Activated gamma-delta T cell treated with Interleukin-2 at 50 U/mL for 16 hours (primary cell): ENCODE data around the gene FGFBP1.

Experiments used
- DNase-seq: peaks from one replicate; pipeline ENCODE4 v3.0.0-alpha.2; 2020

Gene FGFBP1

DNA sequence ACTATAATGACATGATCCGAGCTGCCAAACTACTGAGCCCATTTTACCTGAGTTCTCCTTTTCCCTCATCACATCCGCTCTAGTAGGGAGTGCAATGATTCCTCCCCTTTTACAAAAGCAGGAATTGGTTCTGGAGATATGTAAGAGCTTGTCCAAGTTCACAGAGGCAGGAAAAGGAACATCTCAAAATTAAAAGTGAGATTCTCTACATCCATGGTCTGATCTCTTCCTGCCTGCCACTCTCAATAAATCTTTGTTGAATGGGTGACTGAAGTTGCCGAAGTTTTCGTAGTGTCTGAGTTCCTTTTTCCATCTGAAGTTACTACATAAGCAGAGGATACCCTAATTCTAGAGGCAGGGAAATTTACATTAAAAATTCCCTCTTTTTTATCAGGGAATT is at the start of gene FGFBP1:
Gene FGFBP1 (minus strand): TSS at position 101 of the 400 bp plus-strand sequence. CDS start 2,108 bp downstream, outside the sequence.
- DNase-seq: no peak

DNA sequence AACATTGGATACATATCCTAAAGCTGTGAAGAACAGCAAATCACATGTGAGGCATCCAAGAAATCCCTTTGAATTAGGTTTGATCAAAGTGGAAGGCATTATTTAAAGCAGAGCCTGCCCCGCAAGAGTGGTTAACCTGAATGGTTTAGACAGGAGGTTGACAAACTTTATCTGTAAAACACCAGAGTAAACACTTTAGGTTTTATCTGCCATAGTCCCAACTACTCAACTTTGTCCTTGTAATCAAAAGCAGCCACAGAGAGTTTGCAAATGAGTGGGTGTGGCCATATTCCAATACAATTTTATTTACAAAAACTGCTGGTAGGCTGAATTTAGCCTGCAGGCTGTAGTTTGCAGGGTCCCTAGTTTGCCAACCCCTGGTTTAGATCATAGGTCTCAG is 49.7 kb upstream of the FGFBP1 start:
- no peak for DNase-seq

DNA sequence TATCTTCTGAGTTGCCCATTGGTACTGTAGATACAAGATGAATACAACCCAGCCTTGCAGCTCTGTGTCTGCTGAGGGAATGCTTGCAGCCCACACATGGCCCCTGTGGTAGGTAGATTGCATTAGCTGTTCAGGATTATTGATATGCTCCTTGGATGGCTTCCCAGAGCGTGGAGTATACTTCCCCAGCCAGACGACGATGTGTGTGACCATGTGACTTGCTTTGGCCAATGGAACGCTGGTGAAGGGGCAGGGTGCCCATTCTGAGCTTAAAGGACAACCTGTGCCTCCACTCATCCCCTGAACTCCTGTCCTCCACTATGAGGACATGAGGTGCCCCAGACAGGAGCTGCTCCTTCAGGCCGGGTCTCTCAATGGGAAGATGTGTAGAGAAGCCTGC is 48.4 kb upstream of the FGFBP1 start:
- no peak for DNase-seq

DNA sequence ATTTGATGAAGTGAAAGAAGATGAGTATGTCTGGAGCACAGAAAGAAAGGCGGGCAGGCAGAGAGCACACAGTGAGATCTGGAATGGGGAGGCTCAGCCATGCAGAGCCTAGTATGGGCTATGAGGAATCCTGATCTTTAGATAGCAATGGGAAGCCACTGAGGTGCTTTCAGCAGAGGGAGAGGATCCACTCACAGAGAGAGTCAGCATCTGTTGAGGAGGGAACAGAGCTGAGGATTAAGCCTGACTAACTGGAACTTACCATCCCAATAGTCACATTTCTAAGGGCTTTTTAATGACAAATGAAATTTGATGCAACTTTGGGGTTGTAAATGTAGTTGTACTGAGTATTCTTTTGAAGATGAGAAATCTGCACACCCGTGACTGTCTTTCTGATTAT is 45.1 kb upstream of the FGFBP1 start:
- DNase-seq: no peak

DNA sequence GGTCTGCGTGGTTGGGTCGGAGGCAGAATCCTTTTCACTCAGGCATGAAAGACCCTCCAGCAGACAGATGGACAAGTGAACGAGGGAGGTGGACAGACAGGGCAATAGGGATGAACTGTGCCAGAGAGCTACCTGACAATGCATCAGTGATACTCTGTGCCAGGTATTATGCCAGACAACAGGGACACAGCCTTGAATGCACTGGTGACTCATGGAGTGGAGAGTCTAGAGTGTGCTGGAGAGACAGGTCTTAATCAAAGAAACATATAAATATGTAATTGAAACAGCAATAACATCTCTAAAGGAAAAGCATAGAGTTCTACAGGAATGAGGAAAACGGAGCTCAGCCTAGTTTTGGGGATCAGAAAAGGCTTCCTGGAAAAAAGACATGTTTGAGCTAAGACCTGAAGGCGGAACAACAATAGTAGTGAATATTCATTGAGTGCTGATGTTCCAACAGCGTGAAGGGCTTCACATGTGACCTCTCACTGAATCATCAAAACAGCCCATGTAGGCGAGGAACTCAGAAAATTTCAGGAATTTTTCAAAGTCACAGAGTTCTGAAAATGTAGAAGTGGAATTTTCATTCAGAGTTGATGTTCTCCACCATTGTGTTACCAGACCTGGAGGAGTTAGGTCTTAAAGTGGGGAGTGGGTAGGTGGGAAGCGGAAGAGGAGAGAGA is 44.4 kb upstream of the FGFBP1 start:
- no peak for DNase-seq

DNA sequence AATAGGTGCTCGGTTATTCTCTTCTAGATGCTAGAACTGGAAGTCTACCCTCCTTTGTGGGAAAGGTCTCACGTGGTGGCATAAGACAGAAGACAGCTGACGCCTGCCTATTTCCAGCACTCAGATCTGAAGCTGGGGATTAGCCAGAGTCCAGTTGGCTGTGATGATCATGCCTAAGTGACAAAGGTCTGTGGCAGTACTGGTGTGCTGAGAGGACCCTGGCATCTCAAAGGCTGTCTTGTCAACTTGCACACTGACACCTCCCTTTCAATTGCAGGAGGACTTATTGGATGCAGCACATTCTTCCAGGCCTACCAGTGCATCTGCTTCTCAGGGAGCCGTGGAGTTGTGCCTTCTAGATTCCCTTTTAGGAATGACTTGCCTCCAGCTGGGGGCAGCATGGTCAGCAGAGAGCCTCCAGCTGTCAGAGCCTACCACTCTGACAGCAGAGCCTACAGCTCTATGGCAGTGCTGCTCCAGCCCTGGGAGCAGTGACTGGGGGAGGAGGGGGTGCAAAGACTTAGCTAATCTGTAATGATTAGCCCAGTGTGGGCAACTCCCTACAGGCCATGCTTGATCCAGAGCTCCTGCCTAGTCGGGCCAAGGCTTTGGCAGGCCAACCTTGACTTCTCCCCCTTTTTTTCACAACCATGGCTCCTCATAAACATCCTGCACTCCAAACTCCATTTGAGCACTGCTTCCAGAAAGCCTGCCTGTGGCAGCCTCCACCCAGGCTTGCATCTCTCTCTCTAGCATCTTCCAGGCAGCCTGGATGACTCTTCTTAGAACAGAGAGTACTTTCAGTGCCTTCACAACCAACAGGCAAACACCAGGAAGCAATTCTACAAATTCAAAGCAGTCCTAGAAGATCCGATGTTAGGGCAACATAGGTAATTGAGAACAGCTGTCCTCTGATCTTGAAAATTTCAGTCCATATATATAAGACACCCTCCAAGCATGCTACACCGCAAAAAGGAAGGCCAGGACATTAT is 38.2 kb upstream of the FGFBP1 start:
- DNase-seq: no peak

DNA sequence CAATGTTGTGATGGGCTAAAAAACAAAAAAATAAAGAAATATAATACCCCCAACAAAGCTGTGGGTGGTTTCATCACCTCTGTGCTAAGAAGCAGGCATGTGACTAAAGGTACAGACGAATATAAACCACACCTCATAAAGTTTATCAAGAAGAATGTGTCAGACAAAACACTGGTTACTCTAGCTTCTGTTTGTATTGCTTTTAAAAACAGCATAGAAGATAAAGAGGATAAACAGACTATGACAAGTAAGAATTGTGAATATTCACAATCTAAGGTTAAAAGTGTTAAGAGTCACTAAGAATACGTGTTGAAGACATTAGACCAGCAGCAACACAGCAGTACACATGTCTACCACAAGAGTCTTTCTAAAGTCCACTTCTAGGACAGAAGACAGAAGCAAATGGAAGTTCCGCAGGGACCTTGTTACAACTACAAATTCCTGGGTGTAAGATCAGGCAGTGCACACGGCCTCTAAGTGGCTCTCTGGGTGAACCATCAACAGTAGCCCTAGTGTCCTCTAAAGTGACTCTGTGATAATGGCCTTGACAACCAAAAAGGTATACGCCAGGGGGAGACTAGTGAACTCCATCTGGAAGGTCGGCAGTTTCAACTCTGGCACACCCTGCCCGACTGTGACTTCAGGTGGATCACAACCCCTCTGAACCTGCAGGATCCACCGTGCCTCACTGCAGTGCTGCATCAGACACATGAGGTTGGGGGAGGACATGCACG is 32.7 kb upstream of the FGFBP1 start:
- DNase-seq: no peak

DNA sequence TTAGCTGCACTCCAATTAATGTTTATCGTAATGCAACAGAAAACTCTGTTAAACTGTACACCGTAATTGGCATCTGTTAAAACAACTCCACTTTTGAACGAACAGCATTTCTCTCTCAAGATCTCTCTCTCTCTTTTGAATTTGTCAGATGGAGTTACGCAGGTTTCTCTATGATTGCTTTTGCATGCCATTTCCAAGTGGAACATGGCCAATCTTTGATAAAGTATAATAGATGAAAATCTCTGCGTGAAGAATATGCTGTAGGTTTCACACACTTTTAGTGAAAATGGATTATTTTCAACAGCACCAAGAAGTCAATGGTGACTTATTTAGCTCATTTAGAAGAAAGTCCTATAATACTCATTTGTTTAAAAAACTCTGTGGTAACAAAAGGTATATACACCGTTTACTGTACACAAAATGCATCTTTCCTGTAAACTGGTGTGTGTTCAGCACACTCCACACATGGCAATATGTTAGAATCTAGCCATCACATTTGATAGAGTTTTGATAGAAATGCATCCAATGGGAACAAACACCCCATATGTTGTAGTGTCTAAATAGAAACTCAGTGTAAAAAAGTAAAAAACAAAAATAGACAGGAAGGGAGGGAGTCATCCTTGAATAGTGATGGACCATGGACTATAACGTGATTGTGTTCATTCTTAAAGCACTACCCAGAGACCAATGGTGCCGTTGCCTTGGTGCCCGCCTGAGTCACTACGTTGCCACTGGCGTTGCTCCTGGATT is 30.2 kb upstream of the FGFBP1 start:
- DNase-seq: no peak

DNA sequence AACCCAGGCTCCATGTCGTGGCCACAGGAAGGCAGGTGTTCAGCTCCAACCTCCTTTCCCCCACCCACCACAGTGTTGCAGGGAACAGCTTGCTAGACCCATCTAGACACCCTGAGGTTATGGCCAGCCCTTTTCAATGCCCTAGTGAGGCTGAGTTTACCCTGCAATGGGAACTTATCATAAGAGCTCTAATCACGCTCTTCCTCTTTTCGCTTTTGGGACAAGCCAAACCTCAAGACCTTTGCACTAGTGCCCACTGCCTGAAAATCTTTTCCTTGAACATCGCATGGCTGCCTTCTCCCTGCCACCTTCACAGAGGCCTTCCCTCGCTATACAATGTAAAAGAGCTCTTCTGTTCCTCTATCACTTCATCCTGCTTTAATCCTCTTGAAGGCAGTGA is 26.8 kb upstream of the FGFBP1 start:
- DNase-seq: no peak

DNA sequence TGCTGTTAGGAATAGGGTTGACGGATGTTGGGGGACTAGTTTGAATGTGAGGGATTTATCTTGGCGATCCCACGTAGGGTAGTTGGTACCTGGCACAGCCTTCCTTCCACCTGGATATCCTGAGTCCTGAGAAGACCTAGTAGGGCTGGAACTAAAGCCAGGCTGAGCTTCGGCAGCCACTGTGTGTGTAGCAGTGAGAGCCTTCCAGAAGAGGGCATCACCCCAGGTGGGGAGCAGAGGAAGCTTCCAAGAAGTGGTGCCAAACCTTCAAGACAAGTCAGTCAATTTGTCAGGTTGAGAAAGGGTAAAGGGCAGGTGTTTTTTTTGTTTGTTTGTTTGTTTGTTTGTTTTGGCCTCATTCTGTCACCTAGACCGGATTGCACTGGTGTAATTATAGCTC is 25.6 kb upstream of the FGFBP1 start:
- no peak for DNase-seq

DNA sequence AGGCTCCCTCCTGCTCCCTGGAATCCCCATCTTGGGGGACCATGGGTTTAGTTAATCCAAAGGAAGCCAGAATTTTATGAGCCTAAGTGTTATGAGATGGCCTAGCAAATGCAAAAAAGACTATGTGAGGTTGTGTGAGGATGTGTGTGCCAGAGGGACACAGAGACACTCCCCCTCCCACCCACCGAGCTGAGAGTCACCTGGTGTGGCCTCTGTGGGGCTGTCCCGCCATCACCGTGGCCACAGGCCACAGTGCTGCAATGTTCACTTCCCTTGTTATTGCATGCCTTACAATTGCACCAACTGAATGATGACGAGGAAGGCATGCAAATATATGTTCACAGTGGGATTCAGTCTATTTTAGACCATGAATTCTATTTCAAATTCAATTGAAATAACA is 25.0 kb upstream of the FGFBP1 start:
- peak; percentile 50 for DNase-seq

DNA sequence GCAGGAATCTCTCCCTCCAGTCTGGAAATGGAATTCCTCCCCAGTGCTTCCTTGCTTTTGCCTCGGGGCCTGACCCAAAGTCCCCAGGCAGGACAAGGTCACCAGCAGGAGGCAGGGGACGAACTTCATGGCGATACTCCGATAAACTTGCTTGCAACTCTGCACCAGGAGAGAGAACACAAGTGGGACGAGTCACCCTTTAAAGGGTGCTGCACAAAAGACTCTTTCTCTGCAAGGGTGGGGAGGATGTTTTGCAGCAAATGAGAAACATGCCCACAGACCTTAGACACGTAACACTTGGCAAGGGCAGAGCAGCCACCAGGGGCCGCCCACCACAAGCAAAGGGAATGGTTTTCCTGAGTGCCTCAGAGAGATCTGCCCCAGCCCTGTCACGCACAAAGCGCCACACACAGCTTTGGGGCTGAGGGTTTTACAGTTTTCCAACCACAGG is 24.5 kb upstream of the FGFBP1 start, which contains the start of gene FGFBP2:
Gene FGFBP2 (minus strand): TSS at position 175 of the 451 bp plus-strand sequence. CDS start 46 bp downstream, at position 129.
- peak; percentile 71 for DNase-seq

DNA sequence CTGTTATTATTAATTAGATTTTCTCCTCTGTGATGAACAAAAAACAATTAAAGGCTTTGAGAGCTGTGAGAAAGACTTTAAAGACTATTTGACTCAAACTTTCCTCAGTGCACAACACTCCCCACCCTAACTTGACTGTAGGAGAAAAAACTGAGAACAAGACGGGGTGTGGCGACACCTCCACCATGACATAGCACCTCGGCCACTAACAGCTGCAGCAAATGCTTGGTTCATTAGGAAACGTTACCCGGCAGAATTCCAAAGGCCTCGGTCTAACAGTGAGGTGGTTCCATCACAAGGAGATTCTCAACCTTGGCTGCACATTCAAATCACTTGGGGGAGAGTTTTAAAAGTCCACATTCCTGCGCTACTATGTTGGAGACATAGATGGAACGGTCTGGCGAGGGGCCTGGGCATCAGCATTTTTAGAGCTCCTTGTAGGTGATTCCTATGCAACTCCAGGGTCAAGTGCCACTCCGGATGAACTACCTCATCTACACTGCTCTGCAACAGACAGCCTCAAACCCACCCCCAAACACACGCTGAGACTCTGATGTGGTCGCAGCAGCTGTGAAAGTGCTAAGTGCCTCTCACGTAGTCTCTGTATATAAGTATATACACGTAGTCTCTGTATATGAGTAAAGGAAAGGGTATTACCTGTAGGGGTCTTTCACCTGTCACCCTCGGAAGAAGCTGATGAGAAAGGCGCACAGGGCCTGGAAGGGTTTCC is 23.4 kb upstream of the FGFBP1 start:
- DNase-seq: peak; percentile 47

DNA sequence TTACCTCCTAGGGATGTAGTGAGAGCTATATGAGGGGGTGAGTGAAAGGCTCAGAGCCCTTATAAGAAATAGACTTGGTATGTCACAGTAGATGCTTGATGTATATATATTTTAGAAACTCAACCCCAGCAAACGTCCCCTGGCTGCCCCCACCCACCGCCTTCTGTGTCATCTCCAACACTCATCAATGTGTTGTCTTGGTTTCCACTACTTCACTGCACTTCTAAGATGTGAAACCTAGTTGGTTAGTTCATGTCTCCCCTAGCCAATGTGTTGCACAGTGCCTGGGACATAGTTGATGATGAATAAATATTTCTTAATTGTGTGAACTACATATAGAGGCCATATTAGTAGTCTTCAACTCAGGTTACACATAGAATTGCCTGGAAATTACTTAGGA is 20.0 kb upstream of the FGFBP1 start:
- DNase-seq: no peak

DNA sequence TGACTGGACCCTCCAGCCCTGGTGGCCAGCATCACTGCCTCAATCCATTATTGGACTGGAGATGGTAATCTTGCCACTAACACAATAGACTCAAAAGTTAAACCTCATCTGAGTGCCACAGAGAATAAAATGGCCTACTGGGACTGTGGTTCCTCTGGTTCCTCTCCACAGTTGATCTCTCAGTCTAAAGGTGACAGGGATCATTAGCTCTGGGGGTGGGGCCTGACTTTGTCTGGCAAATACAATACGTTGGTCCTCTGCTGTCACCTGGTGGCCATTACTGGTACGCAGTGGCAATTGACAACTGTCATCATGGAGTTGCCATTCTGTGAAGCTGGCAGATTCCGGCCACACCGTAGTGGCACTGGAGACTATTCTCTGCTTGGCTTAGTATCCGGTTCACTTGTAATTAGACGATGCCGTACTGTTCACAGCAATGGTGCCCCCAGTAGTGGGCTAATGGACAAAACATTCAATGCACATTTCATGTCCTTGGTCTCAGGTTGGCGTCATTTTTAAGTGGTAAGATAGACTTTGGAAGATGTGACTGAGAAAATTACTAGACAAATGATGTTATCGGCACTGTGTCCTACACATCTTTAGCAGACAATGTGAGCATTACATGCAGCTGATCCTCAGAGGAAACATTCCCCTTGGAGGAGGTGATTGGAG is 17.8 kb upstream of the FGFBP1 start:
- peak; percentile 69 for DNase-seq

DNA sequence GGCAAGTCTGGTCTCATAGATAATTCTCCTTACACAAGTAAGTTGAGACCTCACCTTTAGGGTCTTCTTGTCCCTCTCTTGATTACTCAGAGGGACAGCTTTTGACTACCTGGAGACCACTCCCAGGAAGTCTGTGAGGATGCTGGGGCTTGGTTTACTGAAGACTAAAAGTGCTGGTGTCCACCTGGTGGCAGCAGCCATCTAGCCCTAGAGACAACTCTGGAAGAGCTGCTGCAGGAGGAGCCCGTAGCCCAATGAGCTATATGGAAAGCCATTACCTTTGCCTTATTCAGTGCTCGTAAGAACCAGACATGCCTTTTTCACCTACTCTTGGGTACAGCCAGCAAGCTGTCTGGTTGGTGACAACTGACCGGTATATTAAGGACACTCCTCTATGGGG is 17.1 kb upstream of the FGFBP1 start:
- DNase-seq: no peak

DNA sequence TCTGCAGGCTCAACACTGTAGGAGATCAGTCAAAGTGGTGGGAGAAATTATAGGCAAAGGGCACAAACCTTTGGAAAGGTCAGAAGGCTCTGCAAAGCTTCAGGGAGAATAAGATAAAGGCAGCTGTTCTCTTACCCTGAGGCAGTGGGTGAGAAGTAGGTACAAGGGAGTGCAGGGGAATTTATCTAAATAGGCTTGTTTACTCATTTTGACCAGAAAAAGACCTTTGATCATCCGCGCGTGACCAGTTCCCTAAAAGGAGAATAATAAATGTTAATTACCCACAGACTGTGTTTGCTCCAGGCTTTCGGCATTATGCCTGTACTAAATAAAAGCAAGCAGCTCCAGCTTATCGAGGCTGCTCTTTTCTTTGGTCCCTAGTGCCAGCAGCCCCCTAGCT is 15.1 kb upstream of the FGFBP1 start:
- no peak for DNase-seq

DNA sequence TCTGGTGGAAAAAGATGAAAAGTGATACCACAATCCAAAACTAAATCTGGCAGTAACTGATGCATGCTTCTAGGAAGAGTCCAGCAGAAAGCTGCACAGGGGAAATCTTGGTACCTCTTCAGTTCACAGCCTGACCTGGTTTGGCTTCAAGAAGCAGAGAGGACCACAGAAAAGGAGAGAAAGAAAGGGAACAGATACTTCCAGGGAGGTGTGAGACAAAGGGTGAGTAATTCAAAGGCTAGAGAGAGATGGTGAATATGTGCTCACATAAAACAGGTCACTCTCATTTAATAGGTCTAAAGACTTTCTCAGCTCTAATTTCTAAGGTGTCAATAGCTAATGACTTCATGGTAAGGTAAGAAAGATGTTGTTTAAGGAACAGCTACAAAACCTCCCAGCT is 13.2 kb upstream of the FGFBP1 start:
- DNase-seq: no peak

DNA sequence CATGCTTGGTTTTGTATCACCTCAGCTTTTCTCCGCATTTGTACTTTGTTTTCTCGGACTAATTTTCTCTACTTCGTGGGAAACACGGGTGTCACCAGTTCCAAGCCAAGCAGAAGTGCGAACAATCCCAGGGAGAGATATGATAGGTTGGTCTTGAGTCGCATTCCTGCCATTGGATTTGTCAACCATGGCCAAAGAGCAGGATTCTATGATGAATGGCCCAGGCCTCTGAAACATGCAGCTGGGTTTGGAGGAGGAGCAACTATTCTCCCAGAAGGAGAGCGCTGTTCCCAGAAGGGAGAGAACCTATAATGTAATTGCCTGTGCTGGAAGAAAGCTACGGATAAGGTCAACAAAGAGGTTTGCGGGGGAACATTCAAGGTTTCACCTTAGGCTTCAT is 10.3 kb upstream of the FGFBP1 start:
- no peak for DNase-seq

DNA sequence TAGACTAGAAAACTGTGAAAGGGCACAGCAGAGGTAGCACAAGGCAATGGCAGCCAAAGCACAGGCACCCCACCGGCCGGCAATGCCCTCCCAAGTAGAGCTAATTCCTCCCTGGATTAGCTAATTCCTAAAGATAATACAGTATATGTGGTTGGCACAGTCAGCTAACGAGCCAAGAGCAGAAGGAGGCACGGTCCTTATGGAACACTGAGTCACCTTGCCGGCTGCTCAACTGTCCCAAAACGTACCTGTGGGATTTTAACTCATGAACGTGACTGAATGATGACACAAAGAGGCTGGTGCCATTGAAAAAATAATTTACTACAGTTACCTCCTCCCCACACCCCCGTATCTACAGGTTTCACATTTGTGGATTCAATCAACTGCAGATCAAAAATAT is 9.1 kb upstream of the FGFBP1 start:
- no peak for DNase-seq

DNA sequence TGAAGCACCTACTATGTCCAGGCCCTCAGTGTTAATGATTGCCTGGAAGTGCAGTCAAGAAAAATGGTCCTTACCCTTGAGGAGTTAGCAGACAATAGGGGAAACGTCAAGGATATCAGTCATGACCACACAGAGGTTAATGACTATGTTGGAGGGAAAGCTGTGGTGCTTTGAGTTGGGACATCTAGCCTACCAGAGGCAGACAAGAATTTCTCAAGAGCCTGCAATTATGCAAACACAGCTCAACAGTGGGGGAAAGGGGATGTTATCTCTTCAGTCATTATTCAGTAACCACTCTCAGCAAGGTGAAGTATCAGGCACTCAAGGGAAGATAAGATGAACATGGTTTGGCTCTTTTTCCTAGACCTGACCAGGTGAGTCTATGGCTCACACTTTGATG is 7.0 kb upstream of the FGFBP1 start:
- no peak for DNase-seq
